Uterus (tissue), 2 donors: Measurements from ENCODE around the gene TRIAP1.

ENCODE experiments used
- POLR2A ChIP-seq, 2 donors: fragments of 450-650 bp; IDR thresholded peaks; one replicate each; pipeline ENCODE4 v1.6.1; 2016; ENCODE audit warnings: antibody characterized with exemption in 2 of 2, mild to moderate bottlenecking in 1 of 2, moderate library complexity in 1 of 2
- TF ChIP-seq, protein P1 (sequence below), 4 experiments: fragments of 200-600 bp in 2 of 4; fragments of 450-650 bp in 2 of 4; sonication (generic) in 2 of 4; IDR thresholded peaks; one replicate each; pipeline ENCODE4 v1.5.1; 2016 to 2019; ENCODE audit warnings: antibody characterized with exemption in 4 of 4, mild to moderate bottlenecking in 2 of 4, moderate library complexity in 1 of 4

DNA sequence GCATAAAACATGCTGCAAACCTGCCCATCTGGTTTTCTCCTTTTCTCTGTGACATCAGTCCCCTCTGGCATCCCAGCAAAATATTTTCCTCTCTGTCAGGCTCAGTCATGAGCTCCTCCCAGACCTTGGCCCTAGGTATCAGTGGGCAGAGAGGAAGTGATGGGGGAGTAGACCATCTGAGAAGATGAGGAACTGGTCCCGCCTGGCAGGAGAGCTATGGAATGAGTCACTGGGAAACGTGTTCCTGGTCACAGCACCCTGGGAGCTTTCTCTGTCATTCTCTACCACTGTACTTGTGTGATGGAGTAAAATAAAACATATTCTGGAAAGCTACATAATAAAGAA is 28.4 kb upstream of the TRIAP1 start:
- TF ChIP-seq, protein P1, sequence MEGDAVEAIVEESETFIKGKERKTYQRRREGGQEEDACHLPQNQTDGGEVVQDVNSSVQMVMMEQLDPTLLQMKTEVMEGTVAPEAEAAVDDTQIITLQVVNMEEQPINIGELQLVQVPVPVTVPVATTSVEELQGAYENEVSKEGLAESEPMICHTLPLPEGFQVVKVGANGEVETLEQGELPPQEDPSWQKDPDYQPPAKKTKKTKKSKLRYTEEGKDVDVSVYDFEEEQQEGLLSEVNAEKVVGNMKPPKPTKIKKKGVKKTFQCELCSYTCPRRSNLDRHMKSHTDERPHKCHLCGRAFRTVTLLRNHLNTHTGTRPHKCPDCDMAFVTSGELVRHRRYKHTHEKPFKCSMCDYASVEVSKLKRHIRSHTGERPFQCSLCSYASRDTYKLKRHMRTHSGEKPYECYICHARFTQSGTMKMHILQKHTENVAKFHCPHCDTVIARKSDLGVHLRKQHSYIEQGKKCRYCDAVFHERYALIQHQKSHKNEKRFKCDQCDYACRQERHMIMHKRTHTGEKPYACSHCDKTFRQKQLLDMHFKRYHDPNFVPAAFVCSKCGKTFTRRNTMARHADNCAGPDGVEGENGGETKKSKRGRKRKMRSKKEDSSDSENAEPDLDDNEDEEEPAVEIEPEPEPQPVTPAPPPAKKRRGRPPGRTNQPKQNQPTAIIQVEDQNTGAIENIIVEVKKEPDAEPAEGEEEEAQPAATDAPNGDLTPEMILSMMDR (IDR thresholded peaks at IDR 0.05) = no peak
- no peak for TF ChIP-seq POLR2A (IDR thresholded peaks at IDR 0.05)
